ENCODE results near the gene MAML2.

Gene MAML2

DNA sequence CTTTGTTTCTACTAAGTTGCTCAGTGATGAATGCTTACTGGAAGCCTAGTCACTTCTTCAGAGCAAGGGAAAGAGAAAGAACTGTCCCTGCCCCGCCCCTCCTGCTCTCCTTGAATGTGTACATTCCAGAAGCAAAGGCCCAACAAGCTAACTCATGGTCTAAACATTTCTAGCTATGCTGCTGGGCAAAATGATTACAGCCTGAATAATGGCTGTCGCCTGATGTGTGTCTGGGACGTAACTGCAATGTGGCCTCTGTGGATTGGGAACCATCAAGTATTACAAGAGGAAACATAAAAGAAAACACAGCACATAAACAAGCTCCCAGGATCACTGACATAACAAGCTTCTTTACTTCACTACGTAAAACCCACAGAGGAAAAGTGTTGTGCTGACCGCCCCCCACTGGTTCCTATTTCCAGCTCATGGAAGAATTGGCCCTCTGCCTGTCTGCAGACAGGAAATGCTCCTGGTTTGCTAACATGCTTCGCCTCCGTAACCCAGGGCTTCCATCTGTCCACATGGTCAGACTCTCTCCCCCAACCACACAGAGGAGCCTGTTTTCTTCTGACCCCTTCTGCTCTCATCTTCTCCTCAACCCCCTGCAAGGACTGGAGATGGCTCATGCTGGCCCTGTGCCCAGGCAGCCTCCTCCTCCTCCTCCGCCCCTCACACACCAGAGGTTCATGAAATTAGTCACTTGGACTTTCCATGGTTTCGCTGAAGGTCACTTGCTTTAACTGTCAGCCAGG, 187.2 kb downstream of the MAML2 start:
- DNase-seq (ENCODE audit: low spot score): no peak

DNA sequence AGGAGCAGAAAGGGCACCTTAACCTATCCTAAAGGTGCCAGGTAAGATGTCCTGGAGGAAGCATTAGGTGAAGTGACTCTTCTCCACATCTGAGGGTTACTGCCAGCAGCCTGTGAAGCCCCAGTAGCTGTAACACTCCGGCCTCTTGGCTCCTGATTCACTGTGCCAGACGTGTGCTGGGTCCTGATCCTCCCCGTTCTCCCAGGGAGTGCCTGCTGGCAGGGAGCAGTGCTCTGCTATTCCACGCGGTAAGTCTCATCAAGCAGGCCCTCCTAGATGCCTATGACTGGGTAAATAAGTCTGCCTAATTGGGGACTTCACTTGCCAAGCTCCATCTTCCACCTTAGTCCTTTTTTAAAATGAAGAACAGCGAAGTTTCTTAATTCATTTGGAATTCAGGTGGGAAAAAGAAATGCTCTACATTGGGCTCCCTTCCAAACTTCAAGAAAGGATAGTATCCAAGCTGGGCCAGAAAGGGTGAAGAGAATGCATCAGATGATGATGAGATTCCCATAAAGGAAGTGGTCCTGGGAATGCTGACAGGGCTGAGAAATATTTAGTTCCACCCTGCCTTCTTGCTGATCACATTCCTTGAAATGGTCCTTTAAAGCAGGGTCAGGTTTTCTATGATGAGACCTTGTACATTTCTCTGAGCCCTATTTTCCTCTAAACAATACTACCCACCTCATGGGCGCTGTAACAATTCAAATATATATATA, 188.0 kb downstream of the MAML2 start:
- no peak for DNase-seq (ENCODE audit: low spot score)

DNA sequence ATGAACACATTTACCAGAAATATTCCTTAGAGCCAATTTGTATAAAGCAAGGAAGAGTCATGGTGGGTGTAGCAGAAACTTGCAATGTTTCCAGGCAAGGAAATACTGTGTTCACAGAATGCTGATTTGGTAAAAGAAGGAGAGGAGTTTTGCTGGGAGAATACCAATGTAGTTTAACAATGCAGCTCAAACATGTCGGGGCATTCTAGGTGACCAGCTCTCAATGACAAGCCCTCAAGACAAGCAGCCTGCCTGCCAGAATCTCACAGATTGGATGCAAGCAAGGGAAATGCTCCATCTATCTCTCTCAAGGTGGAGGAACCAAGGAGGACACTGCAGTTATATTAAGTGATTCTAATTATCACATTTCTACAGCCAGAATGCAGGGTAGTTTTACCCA, 190.4 kb downstream of the MAML2 start:
- no peak for DNase-seq (ENCODE audit: low spot score)

DNA sequence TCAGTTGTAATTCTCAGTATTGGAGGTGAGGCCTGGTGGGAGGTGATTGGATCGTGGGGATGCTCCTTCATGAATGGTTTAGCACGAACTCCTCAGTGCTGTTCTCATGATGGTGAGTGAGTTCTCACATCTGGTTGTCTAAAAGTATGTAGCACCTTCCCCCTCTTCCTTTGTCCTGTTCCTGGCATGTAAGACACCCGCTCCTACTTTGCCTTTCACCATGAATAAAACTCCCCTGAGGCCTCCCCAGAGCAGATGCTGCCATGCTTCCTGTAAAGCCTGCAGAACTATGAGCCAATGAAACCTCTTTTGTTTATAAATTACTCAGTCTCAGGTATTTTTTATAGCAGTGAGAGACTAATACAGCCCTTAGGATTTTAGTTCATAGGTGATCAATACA, 191.5 kb downstream of the MAML2 start:
- DNase-seq (ENCODE audit: low spot score): no peak

DNA sequence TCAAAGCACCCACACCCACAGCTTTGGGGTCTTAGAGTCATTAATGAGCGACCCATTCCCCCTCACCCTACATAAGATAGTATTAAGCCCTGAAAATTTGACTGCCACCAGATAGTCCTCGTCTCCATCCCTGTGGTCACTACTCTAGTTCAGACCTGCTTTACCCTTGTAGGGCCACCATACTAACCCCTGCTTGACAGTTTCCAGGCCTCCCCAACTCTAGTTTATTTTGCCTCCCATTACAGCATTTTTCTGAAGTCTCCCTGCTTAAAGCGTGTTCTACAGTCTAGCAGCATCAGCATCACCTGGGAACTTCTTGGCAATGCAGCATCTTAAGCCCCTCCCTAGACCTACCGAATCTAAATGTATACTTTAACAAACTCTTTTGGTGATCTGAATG, 192.4 kb downstream of the MAML2 start:
- DNase-seq (ENCODE audit: low spot score): no peak

DNA sequence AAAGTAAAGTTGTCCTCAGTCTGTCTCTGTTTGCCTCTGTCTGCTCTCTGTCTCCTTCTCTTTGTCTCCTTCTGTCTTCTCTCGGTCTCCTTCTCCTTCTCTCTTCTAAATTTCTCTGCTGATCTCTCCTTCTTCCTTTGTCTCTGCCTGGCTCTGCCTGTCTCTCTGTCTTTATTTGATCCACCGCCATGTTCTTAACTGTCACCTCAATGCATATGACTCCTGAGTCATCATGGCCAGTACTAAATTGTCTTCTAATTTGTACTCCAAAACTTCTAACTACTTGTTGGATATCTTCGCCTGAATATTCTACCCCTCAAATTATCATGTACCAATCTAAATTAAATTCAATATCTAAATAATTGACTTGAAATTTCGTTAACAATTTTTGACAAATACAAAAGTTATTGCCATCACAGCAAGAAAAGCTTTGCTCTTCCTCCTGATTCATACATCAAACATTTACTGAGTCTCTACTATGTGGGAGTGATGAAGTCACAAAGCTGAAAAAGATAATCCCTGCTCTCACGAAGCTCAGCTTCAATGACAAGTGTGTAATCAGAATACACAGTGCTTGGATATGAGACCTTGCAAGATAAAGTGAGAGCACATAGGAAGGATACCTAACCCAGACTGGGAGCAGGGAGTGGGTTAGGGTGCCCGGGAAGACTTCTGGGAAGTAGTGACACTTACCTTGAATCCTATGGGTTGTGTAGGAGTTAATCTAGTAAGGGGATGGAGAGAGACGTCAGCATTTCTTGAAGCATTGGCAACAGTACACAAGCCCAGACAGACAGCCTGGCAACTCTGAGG, 193.0 kb downstream of the MAML2 start:
- no peak for DNase-seq (ENCODE audit: low spot score)

DNA sequence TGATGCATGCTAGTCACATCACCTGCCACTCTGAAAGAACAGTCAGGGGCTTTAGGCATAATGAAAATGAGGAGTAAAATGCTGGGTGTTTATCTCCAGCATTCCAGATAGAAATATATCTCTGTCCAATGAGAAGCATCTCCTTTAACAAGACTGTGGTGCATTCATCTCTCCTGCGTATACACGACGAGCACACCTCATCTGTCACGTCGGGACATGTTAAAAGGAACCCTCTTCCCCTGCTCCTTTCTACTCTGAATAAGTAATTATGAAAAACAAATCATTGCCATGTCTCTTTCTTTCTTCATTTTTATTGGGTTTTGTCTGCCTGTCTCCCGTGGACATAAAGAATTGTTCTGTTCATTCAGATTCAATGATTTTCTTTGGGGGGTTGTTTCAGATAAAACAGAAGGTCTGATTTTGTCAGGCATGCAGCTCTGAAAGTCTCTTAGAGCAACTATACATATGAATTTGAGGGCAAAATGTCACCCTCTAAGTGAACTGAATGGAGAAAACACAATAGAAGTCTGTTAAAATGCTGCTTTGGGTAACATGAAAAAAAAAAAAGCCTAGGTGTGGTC, 195.0 kb downstream of the MAML2 start:
- no peak for DNase-seq (ENCODE audit: low spot score)

DNA sequence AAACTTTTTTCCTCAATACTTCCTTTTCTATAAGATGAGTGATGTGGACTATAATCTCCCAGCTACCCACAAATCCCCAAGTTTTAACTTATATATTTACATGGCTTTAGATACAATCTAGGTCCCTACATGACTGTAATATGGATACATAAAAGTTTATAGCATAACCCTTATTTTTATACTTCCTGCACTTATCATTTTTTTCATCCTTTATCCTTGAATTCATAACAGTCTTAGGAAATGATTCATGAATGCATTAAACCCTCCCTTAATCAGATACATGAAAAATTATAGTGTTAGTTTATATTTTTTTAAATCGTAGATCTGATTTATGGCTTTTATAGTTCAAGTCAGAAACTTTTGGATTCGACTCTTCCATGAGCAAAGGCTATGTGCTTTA, 195.8 kb downstream of the MAML2 start:
- no peak for DNase-seq (ENCODE audit: low spot score)

DNA sequence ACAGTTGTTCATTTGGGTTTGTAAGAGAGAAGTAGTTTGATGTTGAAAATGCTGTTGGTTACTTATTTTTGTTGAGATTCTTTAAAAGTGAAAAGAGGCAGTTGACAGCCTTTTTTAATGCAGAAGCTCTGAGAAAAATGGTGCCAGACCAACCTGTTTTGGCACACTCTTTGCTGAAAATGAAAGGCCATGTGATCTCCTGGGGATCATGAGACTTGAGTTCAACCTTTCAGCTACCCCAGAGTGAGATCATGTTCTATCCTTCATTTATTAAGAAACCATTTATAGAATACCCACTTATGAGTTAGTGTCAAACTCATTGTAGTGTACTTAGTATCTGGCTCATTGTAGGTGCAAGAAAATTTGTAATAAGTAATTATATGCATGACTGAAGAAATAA, 196.2 kb downstream of the MAML2 start:
- DNase-seq (ENCODE audit: low spot score): no peak

DNA sequence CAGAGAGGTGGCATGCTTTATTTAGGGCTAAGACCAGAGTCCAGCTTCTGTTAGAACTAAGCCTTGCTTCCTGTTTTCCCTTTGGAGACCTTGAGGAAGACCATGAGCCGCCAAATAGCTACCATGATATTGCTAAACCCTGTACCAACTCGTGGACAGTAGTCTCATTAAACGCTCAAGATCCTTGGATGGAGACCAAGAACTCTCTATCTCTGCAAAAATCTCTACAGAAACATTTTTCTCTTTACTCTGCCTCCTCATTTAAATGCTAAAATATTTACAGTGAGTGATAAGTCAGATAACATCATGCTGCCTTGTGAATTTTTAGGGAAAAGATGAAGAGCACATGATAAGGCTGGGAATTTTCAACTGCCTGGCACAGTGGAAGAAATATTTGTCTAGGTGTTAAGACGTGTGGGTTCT, 197.8 kb downstream of the MAML2 start:
- DNase-seq (ENCODE audit: low spot score): no peak

DNA sequence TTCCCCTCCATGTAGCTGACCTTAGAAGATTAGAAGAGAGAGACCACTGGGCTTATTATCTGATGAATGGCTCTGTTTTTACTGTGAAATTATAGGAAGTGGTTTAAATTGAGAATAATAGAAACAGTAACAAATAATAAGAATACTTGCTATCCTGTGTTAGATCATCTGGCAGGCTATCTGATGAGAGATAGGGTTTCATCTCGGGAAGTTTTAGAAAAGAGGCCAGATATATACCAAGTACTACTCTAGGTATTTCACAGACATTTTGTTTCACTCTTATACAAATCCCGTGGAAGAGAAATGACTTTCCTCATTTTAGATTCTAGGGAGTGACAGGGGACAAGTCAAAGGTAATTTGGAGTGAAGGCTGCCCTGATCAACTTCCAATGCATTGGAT, 198.4 kb downstream of the MAML2 start:
- DNase-seq (ENCODE audit: low spot score): no peak

DNA sequence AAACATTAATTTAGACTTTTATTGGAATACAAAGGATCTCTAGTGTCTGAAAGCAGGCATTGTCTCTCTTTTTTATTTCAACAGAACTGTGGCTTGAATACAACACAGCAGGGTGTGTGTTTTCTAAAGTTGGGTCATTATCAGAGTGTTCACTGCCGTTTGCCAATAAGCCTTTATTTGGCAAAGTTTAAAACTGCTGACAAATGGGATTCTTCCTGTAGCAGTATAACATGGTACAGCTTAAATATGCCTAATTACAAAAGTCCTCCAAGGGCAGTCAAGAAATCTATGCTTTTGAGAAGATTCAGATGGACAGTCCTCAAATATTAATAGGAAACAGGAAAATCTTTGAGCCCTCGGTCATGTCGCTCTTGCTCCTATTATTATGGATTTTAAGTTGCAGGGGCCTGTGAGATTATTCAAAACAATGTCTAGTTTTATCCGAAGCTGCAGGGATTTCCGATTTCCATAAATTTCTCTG, 199.9 kb downstream of the MAML2 start:
- DNase-seq (ENCODE audit: low spot score): no peak

DNA sequence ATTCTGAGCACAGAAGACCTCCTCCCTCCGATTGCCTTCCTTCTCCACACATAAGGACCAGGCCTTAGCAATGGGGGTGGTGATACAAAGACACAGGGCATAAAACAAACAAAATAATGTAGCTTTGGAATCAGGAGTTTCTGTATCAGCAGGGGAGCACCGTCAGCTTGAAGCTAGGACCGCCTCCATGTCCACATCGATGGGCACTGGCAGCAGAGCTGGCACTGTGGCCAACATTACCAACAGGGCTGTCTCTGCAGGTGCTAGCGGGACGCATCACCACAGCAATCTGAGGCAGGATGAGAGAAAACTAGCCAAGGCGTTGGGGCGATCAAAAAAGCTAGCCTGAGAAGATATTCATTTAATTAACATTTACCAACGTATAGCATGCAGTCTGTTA, 201.4 kb downstream of the MAML2 start:
- no peak for DNase-seq (ENCODE audit: low spot score)

DNA sequence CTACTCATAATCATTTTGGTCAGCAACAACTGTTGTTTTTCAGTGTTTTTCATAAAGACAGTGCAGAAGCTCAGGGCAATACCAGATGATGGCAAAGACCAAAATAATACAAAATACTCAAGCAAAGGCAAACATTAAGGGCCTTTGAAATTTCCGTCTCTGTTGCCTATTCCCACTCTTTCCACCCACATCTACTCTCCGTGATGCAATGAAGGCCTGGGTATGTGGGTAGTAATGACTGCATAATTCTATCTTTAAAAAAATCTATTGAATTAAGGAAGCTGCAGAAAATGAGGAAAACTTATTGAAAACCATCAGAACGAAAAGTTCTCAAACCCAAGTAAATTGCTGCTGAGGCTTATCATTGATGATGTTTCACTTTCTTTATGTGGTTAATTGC, 203.3 kb downstream of the MAML2 start:
- no peak for DNase-seq (ENCODE audit: low spot score)

DNA sequence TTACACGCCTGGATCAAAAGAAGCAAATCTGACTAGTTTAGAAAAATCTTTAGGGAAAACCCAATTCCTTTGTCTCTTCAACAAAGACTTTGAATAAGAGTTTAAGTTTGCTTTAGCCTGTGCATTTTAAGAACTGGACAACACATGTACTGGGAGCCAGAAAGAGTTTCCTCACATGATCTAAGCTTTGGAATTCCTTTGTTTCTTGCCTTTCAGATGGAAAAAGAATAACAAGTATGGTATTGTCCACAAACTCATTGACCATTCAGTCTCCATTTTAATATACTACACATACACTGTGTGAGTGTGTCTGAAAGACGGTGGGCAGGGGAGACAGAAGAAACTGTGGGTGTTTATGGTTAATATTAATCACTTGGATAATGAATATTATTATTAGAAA, 205.6 kb downstream of the MAML2 start:
- DNase-seq (ENCODE audit: low spot score): no peak

DNA sequence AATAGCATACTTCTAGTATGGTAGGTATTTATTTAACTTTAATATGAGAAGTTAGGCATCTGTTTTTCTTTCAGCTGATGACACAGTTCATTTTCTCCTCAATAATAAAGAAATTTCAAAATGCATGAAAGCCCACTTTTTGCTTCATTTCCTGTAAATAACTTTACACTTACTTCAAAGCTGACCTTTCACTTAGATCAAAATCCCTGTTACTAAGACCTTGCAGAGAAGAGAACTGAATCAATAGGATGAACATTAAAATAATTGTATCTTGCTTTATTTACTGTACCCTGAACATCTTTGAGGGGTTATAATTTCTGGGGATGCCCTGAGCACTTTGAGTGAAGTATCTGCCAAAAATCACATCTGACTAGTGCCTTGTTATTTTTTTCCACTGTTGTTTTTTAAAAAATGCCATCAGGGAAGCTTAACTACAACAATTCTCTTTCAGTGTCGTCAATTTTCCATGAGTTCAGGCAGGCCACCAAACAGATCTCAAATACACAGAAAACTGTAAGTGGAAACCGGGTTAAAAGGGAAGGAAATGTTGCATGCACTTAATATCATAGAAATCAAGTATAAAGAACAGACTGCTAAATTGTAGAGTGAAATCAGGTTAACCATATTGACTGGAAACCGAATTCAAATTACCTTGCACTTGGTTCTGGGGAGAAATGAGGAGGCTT, 206.2 kb downstream of the MAML2 start:
- no peak for DNase-seq (ENCODE audit: low spot score)

DNA sequence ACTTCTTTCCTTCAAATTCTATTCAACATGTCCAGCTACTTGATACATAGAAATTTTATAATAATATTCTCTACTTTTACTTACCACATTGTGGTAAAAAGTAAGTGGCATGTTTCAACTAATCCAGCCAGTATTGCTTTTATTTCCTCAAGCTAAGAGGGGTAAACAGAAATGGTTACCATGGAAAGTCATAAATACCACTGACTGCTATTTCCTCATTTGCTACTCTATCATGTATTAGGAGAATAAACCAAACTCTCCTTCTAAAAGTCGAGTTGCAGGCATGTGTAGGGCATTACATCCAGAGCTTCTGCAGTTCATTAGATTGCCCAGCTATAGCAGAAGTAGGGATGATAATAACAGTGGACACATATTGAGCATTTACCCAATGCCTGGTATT, 208.4 kb downstream of the MAML2 start:
- no peak for DNase-seq (ENCODE audit: low spot score)

DNA sequence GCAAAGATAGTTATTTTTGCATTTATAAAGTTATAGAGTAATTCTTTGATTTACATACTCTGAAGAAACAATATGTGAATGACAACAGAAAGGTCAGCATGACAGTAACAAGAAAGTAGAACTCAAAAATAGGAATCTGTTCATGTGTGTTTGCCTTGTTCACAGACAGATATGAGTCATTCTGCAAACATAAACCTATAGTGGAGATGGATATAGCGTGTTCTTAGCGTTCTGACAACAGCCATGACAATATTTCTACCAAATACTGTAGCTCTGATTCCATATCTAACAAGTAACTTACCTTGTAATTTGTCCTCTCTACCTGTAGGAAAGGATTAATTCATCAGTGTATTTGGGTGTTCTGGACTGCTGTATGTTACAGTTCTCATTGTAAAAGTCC, 210.6 kb downstream of the MAML2 start:
- no peak for DNase-seq (ENCODE audit: low spot score)

DNA sequence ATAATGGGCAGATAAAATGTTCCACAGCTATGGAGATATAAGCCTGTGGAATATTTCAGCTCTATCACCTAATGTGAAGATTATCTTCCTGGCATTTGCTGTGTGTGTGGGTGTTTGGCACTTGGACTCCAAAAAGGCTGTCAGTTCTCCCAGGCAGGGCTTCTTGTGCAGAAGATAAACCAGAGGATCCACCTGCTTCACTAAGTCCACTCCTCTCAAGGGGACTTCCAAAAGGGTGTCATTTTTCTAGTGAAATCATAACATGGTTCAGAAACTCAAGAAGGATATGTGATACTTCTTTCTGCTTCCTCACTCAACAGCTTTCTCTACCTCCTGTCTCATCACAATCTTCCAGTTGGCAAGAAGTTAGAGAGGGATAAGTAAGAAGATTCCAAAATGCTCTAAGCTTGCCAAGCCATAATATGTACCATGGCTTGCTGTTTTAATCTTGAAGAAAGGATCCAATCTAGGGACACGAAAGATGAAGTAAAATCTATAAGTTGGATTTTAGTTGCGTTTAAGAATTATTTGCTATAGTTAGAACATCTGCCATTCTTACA, 212.9 kb downstream of the MAML2 start:
- DNase-seq (ENCODE audit: low spot score): no peak

DNA sequence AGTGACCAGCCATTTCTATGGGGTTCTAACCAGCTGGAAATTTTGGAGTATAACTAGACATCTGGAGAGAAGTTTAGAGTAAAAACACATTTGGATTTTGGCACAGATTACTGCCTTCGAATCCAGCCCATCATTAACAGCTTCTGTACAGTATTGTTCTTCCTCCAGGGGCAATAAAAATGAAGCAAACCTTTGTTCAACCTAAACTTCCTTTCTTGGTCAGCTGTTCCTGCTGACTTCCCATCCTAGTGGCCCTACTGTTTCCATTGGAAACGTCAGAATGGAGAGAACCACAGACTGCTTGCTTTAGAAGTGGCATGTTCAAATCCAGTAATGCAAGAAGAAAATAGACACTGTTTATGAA, 215.4 kb downstream of the MAML2 start:
- DNase-seq (ENCODE audit: low spot score): no peak

DNA sequence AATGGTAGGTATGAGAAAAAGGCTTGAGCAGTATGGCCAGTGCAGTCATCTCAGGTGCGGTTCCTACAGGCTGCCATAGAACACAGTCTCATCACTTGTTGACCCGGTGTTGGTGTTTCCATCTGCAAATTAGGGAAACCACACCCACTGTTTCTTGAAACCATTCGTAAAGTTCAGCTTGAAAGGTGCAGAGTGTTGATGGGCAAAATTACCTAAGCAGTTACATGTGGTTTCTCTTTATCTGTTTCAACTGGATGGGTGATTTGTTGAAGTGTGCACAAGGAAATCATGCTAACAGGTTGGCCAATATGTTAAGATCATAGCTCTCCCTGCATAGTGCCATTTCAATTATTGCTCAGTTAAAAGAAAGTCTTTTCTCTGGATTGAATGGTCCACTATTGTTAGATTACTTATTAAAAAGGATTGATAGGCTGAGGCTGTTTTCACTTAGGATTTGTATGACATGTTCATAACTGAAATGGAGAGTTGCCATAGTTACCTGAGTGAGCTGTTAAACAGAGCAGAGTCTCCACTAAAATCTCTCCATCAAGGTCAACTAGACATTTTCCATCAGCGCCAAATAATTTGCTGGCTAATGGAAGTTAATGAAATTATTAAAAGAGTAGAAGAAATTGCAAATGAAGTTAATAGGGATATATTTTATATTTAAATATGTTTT, 215.9 kb downstream of the MAML2 start:
- DNase-seq (ENCODE audit: low spot score): no peak
